Measurements from ENCODE around the gene NUDT3.
"Not testable (repeated sequence)": the region's sequence is repeated elsewhere in the genome, so short reads cannot be mapped to it uniquely, and the experiment has no call there.

NUDT3 gene

DNA sequence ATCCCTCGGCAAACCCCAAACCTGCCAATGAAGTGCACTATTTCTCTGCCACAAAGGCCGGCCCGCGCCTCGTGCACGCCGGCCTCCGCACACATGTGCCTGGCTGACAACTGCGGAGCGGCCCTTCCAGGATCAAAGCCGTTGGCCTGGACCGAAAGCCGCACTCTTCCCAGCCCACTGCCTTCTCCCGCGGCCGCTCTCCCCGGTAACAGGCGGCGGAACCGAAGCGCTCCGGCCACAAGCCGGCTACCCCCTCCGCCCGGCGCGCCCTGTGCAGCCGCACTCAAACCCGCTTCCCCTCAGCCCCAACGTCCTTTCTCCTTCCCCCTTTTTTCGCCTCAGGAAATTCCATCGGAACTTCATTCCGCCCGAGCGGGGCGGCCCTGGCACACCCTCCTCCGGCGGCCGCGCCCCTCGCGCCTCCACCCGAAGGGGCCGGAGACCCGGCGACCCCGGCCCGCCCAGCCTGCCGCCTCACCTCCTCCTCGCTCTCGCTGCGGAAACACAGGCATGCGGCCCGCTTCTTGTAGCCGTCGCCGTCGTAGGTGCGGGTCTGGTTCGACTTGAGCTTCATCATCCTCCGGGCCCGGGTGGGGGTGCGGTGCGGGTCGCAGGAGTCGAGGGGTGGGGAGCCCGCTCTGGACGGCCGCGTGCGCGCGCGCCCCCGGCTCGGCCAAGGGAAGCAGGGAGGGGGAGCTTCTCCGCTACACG, 528 bp downstream of the NUDT3 start:
- DNase-seq: peak; percentile 78

DNA sequence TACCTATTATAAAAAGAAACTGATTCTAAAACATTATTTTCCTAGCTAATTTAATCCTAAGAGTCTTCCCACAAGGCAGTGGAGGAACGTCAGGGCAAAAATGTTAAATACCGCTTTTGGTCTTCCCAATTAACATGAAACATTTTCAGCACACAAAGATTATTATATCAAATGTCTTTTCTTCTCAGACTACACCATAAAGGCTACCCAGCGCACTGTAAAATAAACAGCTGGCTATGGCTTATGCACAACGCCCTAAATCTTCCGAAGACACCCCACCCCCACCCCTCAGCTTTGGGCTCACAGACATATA, 1.0 kb downstream of the NUDT3 start:
- no peak for DNase-seq

DNA sequence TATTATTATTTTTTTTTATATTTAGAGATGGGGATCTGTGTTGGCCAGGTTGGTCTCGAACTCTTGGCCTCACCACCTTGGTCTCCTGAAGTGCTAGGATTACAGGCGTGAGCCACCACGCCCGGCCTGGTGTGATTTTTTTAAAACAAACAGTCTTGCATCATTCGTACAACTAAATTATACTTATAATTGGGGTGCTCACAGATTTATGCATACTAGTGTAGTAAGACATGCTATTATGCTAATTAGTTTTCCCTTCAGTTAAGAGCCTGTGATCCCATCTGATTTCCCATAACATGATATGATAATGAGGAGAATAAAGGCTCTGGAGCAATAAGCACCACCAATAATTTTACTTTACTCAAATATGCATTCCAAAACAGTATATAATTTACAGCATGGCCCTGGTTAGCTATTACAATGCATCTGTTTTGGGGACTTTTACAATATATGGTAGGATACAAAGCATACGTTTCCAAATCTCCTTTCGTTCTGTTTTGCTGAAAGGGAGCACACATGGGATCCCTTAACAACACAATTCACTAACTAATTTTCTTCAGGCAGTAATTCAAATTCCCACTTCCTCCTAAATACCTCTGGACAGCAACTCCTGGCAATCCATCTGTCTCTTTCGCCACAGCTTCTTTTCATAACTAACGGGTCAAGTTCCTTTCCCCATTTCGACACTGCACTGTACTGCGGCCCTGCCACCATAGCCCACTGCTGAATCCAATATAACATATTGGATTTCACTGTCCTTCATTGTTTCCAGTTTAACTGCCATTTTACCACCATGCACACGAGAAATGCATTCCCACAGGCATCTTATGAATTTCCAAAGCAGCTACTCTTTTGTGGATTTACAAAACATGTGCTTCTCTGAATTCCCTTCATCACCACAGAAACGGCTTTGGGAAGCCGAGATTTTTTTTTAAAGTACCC, 1.7 kb downstream of the NUDT3 start:
- DNase-seq: peak; percentile 41

DNA sequence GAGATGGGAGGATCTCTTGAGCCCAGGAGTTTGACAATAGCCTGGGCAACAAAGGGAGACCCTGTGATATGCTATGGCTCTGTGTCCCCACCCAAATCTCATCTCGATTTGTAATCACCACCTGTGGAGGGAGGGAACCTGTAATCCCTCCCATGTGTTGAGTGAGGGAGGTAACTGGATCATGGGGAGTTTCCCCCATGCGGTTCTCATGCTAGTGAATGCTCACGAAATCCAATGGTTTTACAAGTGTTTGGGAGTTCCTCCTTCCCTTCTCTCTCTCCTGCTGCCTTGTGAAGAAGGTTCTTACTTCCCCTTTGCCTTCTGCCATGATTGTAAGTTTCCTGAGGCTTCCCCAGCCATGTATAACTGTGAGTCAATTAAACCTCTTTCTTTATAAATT, 3.4 kb downstream of the NUDT3 start:
- no peak for DNase-seq

DNA sequence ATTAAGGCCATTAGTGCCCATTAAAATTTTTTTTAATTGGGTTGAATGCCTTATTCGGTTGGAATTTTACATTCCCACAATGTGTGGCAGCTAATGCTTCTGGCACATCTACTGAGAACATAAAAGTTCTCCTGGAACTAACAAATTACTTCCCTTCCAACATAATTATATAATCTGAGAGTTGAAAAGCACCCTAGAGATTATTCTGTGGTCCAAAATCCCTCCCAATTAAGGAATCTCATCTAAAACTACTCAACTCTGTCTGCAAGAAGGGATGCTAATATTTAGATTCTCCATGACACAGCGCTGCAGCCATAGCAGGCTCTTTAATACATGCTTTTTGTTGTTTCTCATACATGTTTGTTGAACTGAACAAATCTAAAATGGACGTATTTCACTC, 4.0 kb downstream of the NUDT3 start:
- no peak for DNase-seq

DNA sequence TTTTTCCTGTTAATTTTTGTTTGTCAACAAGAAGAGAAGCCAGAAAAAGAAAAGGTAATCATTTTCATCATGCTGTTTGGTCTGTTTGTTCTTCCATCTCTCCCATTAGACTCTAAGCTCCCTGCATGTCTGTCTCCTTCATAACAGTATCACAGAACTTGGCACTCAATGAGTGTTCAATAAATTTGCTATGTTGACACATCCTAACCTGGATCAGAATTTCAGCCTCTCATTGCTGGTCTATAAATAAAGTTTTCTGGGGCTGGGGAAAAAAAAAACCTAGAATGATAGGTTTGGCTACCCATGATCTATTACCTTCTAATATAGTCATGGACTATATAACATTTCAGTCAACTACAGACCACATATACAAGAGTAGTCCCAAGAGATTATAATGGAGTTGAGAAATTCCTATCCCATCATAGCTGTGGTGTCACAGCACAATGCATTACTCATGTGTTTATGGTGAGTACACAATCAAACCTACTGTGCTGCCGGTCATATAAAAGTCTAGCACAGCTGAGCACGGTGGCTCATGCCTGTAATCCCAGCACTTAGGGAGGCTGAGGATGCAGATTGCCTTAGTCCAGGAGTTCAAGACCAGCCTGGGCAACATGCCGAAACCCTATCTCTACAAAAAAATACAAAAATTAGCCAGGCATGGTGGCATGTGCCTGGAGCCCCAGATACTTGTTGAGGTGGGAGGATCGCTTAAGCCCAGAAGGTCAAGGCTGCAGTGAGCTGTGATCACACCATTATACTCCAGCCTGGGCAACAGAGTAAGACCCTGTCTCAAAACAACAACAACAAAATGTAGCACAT, 5.9 kb downstream of the NUDT3 start:
- no peak for DNase-seq

DNA sequence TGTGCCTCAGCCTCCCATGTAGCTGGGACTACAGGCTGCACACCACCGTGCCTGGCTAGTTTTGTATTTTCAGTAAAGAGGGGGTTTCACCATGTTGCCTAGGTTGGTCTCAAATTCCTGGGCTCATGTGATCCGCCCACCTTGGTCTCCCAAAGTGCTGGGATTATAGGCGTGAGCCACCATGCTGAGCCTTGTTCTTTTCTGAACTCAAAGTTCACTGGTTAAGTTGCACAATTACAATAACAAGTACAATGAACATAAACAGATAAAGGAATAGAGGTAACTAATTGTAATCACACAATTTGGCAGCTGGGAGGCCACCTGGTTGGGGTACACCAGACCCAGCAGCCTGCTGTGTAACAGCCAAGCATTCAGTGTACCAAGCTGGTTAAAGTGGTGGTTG, 6.7 kb downstream of the NUDT3 start:
- no peak for DNase-seq

DNA sequence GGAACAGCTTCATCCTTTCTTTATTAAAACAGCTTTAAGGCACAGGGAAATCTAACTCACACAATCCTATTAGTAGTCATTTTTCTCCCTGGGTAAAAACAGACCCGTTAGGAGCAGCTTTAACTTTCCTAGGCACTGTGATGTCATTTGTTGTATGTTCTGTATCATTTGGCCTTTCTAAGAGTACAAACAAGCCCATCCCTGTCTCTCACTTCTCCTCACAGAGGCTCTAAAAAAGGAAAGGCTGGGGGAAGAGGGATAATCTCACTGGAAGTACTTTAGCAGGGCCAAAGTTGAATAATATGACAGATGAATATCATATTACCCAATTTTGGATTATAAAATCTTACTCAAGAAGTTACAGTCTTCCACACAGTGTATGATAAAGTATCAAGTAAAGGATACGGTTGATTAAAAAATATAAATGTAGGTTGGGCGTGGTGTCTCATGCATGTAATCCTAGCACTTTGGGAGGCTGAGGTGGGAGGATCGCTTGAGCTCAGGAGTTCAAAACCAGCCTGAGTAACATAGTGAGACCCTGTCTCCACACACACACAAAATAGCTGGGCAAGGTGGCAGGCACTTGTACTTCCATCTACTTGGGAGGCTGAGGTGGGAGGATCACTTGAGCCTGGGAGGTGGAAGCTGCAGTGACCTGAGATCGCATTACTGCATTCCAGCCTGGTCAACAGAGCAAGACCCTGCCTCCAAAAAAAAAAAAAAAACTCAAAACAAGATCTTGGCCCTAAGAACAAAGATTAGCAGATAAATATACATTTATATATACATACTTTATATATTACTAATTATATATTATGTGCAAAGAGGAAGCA, 7.9 kb downstream of the NUDT3 start:
- DNase-seq: no peak

DNA sequence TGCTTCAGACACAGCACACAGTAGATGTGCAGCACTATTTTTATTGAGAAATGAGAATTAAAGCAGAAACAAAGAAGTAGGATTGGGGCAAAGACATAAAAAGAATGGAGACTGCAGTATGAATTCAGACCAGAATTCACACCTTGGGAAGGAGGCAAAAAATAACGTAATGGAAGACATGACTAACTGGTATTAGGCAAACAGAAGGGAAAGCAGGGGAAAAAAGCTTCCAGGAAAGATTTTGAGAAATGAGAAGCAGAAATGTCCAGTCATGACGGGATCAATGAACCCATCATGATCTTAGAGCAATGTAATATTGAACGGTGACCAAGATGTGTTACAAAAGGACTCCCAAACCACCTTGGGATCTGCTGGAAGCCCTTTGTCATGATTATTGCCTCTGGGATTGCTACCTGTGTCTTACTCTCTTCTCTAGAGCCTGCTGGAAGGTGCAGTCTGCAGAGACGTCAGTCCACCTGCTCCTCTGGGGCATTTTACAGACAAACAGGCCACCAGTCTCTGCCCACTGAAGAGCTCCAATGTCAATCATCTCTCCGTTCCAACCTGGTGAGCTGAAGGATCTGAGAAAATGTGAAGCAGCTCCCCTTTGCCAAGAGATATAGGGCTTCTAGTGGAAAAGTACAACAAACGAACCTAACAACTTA, 8.7 kb downstream of the NUDT3 start:
- DNase-seq: no peak

DNA sequence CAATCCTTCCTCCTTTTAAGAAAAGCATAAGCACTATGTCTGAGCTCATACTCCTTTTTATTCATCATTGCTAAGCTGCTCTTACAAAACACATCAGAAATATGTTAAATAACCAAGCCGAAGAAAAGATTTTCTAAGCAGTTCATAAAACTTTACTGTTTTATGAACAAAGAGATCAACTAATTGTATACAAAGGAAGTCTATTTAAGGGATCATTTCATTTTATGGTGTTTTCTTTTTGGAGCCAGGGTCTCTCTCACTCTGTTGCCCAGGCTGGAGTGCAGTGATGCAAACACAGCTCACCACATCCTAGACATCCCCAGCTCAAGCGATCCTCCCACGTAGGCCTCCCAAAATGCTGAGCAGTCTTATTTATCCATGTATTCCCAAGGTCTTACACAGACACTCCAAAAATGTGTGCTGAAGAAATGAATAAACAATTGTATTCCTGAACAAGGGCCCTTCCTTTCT, 9.3 kb downstream of the NUDT3 start:
- peak; percentile 44 for DNase-seq

DNA sequence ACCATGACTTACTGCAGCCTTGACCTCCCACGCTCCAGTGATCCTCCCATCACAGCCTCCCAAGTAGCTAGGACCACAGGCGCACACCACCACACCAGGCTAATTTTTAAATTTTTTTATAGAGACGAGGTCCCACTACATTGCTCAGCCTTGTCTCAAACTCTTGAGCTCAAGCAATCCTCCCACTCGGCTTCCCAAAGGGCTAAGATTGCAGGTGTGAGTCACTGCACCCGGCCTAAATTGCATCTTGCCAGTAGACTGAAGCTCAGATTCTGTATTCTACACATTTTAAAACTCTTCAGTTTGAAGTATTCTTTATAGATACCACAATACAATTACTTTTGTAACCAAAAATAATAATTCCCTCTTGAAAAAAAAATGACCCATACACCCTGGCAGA, 11.4 kb downstream of the NUDT3 start:
- no peak for DNase-seq

DNA sequence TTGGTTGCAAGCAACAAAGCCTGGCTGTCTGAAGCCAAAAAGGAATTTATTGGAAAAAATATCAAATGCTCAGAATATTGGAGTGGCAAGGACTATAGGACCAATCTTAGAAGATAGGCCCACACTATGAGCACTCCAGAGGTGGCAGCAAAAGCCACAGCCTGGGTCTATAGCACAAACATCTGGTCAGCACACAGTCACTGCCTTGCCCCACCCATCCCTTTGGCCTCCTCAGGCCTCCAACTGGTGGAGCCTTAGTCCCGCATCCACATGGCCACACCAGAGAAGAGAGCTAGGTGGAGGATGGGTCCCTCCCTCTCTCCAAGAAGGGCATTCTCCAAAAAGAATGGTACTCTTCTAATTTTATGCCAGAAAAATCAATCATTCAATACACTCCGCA, 14.0 kb downstream of the NUDT3 start:
- no peak for DNase-seq

DNA sequence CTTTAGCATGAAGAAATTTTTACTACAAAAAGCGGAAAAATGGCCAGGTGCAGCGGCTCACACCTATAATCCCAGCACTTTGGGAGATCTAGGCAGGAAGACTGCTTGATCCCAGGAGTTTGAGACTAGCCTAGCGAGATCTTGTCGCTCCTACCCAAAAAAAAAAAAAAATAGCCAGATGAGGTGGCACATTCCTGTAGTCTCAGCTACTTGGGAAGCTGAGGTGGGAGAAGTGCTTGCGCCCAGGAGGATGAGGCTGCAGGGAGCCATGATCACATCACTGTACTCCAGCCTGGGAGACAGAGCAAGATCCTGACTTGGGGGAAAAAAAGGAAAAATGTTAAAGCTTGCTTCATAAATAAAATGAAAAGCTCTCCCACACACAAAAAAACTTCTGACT, 14.5 kb downstream of the NUDT3 start:
- no peak for DNase-seq

DNA sequence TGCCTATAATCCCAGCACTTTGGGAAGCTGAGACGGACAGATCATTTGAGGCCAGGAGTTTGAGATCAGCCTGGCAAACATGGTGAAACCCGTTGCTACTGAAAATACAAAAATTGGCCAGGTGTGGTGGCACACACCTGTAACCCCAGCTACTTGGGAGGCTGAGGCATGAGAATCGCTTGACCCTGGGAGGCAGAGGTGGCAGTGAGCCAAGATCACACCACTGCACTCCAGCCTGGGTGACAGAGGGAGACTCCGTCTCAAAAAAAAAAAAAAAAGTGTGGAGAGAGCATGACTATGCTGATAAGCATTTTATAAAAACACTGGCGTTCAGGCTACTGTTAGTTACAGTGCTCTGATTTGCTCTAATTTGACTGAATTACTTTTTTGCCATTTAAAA, 14.9 kb downstream of the NUDT3 start:
- not testable (repeated sequence) for DNase-seq

DNA sequence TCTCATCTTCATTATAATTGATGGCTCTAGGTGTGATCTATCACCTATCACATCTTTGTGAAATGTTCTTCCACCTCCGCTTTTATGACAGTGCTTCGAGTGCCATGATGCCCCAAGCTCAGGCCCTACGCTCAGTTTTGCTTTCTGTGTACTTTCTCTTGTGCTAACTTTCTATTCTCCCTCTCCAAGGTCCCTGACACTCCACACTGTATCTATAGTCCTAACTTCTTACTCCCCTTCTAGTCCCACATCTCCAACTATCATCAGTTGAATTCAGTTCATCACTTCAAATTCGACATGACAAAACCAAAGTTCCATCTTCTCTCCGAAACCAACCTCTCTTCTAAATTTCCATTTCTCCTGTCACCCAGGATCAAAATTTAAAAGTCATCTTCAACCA, 16.6 kb downstream of the NUDT3 start:
- DNase-seq: no peak

DNA sequence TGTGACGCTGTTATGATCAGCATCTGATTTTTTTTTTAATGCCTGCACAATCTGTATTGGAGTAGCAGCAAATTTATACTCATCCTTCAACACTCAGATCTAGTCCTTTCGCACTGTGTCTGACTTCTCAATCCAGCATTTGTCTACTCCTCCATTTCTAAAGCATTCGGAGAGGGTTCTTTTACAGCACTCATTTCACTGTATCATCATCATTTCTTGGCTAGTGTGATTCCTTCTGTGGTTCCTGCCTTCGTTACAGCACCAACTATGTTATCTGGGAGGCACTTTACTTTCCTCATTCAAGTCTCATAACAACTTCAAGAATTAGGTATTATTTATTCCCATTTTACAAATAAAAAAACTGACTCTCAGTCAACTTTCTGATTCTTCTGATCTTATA, 18.0 kb downstream of the NUDT3 start:
- DNase-seq: no peak

DNA sequence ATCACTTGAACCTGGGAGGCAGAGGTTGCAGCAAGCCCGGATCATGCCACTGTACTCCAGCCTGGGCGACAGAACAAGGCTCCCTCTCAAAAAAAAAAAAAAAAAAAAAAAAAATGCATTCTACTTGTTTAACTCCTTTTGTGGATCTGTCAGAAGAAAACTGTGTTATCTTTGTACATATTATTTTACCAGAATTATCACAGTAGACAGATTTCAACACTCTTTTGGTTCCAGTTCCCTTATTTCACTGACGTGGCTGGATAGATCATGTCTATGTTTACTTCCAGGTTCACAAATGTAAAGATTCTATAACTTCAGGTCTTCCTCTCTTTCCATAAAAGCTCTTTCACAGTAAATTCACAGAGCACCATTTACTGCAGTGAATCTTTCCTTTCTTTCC, 18.4 kb downstream of the NUDT3 start:
- no peak for DNase-seq

DNA sequence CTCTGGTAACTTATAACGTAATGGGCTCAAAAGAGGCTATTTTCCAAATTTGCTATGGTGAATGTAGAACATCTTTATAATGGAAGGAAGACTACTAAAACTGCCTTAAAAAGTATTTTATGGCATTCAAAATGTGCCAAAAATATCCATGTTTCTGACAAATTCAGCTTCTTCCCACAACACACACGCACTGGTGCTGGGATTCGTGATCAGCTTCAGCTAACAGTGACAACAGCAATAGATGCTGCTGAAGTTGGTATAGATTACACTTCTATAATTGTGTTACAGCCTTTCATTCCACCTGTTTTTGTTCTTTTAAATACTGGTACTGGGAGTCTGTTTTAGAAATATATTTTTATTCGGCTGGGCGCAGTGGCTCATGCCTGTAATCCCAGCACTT, 19.0 kb downstream of the NUDT3 start:
- no peak for DNase-seq

DNA sequence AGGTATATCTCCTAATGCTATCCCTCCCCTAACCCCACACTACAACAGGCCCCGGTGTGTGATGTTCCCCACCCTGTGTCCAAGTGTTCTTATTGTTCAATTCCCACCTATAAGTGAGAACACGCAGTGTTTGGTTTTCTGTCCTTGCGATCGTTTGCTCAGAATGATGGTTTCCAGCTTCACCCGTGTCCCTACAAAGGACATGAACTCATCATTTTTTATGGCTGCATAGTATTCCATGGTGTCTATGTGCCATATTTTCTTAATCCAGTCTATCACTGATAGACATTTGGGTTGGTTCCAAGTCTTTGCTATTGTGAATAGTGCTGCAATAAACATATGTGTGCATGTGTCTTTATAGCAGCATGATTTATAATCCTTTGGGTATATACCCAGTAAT, 20.6 kb downstream of the NUDT3 start:
- not testable (repeated sequence) for DNase-seq

DNA sequence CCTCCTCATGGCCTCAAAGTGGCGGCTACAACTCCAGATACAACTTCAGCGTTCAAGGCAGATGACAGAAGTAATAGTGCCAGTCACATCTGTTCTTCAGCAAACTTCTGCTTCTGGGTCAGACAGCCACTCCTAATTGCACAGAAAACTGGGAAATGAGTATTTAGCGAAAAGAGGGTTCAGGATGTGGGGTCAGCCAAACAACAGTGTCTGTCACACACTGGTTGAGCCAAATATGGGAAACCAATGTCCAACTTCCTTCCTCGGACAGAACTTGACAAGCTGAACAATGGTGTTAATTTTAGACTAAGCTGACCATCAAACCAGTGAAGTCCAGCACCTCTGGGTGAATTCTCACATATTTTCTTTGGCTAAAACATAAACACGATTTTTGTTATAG, 22.1 kb downstream of the NUDT3 start:
- DNase-seq: no peak

DNA sequence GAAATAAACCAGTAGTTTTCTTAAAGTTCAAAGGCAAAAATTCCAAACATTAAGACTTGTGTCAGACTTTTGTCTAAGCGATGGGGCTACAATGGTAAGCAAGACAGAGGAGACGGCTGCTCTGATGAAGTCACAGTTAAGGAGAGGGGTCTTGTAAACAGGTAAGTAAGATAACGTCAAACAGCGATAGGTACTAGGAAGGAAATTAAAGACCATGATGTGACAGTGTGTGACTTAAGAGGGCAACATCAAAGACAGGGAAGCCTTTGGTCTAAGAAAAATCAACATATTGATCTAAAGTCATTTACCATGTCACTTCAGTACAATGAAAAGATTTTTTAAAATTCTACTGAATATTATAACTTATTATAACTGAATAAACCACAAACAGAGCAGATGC, 23.1 kb downstream of the NUDT3 start:
- DNase-seq: no peak

DNA sequence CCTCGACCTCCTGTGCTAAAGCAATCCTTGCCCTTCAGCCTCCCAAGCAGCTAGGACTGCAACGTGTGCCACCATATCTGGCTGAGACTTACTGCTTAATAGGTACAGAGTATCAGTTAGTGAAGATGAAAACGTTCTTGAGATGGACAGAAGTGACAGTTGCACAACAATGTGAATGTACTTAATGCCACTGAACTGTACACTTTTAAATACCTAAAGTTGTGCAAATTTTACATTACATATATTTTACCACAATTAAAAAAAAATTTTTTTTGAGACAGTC, 25.9 kb downstream of the NUDT3 start:
- DNase-seq: no peak
